Left kidney (tissue), 2 donors: ENCODE measurements around the gene NBPF6. TPM values are rescaled to one million over a fixed set of nuclear protein-coding genes. Genes with fewer than 3 reads are reported as not detected.
"Not testable (repeated sequence)": the region's sequence is repeated elsewhere in the genome, so short reads cannot be mapped to it uniquely, and the experiment has no call there.

Experiments used
- DNase-seq: peaks from one replicate; pipeline ENCODE4 v3.0.0-alpha.2; 2013
- polyA plus RNA-seq: library from polyadenylated mRNA; unstranded; fragments of 120-200 nt; gene quantifications from one replicate; pipeline ENCODE4 v1.2.1, GENCODE V29; 2013; ENCODE audit not compliant: insufficient read length

NBPF6 gene
- polyA plus RNA-seq, 1 donor = not detected

DNA sequence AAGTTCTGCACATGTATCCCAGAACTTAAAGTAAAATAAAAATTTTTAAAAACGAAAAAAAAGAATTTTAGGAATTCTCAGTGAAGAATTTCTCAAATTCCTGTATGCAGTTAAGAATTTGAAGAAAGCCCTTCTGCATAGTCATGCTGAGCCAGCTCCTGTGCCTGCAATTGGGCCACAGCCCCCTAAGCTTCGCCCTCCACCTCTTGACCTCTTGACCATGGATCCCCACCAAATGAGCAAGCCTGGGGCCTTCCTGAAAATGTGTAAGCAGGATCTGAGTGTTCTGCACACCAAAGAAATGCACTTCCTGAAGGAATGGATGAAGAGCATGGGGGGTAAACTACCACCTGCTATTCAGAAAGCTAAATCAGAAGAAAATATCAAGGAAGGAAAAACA, 52.0 kb downstream of the NBPF6 start:
- DNase-seq = no peak

DNA sequence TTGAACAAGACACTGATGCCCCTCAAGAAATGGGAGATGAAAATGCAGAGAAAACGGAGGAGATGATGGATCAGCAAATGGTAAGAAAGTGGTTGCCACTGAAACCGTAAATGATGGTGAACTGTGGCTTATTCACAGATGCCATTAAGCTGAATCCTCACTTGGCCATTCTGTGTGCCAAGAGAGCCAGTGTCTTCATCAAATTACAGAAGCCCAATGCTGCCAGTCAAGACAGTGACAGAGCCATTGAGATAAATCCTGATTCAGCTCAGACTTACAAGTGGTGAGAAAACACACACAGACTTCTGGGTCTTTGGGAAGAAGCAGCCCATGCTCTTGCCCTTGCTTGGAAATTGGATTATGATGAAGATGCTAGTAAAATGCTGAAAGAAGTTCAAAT, 52.5 kb downstream of the NBPF6 start:
- DNase-seq = no peak

DNA sequence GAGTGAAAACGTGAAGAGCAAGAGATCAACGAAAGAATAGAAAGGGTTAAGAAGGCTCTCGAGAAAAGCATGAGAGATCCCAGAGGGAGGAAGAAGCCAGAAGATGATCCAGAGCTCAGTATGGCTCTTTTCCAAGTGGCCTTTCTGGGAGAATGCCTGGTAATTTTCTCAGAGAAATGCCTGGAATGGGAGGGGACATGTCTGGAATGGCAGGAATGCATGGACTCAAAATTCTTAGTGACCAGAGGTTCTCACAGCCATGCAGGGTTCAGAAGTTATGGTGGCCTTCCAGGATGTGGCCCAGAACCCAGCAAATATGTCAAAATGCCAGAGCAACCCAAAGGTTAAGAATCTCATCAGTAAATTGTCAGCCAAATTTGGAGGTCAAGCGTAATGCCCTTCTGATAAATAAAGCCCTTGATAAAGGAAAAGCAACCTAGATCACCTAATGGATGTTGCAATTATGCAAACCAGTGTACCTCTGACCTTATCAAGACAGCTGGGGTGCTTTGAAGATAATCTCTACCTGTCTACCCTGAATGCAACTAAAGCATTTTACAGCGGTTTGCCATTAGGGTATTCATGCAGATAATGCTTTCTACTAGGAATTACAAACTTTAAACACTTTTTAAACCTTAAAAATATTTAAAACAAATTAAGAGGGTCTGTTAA, 53.1 kb downstream of the NBPF6 start:
- no peak for DNase-seq

DNA sequence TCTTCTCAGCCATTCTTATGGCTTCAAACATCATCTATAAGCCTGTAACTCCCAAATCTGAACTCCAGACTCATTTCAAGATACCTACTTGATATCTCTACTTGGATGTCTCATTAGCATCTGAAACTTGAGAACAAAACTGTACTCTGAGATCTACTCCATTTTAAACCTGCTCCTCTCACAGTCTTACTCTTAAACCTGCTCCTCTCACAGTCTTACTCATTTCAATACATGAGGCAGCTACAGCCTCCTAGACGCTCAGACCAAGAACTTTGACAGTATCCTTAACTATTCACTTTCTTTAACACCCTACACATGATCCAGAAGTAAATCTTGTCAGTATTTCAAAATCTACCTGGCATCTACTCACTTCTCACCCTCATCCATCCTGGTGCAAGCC, 54.3 kb downstream of the NBPF6 start:
- DNase-seq = no peak

DNA sequence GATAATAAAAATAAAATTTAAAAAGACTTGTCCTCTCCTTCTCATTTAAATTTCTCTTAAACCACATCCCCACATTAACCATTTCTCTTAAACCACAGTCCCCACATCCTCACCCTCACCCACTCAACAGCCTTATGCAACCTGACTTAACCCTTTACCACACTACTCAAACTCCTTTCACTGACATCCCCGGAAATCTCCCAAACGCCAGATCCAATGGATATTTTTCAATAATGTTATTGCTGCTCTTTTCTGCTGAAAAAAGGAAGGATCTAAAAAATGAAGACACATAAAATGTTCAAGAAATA, 55.6 kb downstream of the NBPF6 start:
- DNase-seq = no peak

DNA sequence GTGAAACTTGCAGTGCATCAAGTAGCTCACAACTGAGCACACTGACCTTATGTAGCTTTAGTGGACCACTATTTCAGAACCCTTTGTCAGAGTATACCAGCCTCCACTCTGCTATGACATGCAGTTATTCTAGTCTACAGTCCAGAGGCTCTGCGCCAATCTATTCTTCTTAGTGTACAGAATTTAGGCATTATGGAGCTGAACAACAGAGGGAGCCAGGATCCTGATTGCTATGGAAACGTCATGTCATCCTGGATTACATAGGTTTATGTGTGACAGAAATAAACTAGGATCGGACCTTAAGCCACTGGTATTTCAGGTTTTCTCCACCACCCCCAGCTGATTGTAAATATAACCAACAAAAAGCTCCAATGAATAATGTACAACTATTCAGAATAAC, 61.6 kb downstream of the NBPF6 start:
- no peak for DNase-seq

DNA sequence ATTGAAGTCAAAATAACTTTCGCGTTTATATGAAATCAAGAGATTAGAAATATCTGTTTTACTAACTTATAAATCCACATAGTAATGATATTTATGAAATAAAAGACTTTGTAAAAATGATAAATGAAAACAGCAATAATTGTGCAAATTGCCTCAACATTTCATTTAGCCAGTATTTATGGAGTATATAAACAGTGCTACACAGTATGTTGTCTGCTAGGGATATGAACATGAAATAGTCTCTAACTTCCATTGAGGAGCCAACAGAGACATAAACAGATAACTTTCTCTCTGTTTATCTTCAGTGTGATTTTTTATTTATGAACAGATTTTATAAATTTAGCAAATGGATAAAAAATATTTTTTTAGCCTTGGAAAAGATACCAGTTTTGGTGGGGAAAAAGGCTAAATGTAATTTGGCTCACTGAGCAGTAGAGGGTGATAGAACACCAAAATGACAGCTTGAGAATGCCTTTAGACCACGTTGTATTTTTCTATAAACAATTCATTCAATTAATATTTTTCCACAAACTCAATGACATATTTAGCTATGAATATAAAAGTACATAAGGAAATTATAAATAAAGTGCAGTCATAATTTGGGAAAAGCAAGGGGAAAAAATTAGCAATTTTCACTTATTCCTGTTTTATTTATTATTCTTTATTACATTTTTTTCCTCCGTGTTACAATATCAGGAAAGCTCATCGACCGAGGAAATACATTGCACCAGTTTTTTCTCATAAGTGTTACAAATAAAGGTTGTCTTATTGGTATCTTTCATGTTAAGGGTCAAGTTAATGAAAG, 62.3 kb downstream of the NBPF6 start:
- DNase-seq = no peak

DNA sequence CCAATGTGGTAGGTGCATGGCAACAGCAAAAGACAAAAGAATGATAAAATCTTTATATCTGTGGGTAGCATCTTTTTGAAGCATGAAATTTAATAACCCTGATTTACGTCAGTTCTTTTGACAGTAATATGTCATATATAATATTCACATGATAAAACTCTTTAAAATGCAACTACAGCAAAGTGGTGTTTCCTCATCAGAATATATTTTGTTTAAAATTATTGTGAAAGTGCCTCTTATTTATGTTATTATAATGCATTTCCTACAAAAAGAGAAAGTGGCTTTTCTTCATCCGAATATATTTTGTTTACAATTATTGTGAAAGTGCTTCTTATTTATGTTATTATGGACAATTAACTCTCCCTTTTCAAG, 62.9 kb downstream of the NBPF6 start:
- no peak for DNase-seq

DNA sequence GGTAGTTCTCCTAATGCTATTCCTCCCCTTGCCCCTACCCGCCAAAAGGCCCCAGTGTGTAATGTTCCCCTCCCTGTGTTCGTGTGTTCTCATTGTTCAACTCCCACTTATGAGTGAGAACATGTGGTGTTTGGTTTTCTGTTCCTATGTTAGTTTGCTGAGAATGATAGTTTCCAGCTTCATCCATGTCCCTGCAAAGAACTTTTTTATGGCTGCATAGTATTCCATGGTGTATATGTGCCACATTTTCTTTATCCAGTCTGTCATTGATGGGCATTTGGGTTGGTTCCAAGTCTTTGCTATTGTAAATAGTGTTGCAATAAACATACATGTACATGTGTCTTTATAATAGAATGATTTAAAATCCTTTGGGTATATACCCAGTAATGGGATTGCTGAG, 63.8 kb downstream of the NBPF6 start:
- DNase-seq = not testable (repeated sequence)

DNA sequence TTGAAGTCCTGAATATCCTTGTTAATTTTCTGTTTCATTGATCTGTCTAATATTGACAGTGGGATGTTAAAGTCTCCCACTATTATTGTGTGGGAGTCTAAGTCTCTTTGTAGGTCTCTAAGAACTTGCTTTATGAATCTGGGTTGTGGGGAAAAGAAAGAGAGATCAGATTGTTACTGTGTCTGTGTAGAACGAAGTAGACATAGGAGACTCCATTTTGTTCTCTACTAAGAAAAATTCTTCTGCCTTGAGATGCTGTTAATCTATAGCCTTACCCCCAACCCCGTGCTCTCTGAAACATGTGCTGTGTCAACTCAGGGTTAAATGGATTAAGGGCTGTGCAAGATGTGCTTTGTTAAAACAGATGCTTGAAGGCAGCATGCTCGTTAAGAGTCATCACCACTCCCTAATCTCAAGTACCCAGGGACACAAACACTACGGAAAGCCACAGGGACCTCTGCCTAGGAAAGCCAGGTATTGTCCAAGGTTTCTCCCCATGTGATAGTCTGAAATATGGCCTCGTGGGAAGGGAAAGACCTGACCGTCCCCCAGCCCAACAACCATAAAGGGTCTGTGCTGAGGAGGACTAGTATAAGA, 67.3 kb downstream of the NBPF6 start:
- not testable (repeated sequence) for DNase-seq

Other genes with a start within 250 kb of the NBPF6 start
- 47.7 TPM for gene SLC25A24, start 250.0 kb upstream of the NBPF6 start, polyA plus RNA-seq
- gene NBPF4, start 206.3 kb upstream of the NBPF6 start, polyA plus RNA-seq = not detected
- gene EEIG2, start 109.8 kb downstream of the NBPF6 start, polyA plus RNA-seq = 21.2 TPM
- gene HENMT1, start 210.8 kb downstream of the NBPF6 start, polyA plus RNA-seq = 14.1 TPM
- 104 TPM for gene PRPF38B, start 242.0 kb downstream of the NBPF6 start, polyA plus RNA-seq